ENCODE results near the gene ZMYM2. TPM values are rescaled to one million over a fixed set of nuclear protein-coding genes. Genes with fewer than 3 reads are reported as not detected.

Gene ZMYM2
- 10 to 100 TPM; 17.1 to 35.2 (median 25.9) TPM for total RNA-seq
- long read RNA-seq, partial matches to known transcripts, result 0 of 3 reads
- long read RNA-seq, other reads (novel, unspliced or antisense), result 3 of 3 reads

DNA sequence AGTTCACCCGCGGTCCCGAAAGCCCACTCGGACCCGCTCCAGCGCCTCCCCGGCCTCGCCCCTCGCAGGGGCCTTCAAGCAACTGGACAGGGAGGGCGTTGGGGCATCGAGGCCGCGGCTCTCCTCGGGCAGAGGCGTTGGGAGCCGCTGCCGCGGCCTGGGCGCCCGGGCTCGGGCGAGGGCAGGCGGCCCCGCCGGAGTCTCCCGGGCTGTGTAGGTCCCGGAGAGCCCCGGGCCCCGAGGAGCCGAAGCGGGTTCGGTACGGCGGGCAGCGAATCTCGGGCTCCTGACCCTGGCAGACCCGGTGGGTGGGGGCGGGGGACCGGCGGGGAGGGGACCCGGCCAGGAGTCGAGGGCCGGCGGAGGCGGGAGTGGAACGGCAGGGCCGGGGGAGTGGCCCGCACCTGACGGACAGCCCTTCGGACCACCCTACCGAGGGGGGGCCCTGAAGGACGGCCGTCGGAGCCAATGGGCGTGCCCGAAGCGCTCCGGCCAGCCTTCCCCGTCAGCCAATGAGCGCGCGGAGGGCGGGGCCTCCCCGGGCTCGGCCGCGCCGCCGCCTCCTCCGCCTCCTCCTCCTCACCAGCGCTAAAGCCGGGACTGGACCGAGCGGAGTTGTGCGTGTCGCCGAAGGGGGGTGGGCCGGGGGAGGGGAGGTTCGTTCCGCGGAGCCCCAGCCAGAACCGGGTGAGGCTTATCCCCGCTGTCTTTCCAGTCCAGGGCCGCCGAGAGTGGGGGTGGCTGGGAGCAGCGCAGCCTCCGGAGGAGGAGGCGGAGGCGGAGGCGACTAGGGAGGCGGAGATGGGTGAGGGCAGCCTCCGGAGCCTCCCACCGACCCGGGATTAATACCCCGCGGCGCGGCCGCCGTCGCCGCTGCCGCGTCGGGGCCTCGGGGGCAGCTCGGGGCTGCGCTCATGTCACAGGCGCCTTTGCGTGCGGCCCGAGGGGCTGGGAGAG lies at the start of gene ZMYM2:
Gene ZMYM2 (plus strand): TSS at position 573 of the 957 bp plus-strand sequence. CDS start 34,346 bp downstream, outside the sequence.
- H3K36me3 ChIP-seq, result peaks cover 0 to 6% (median 0%) of the 10 kb centered on the region in 4 donors
- peak; percentile 100 for DNase-seq
- intact Hi-C loops (cut with DNase I), result no loop called here
- no peaks in the 10 kb centered on the region for H3K27me3 ChIP-seq
- peak within 1 kb of the TSS; percentile 93 to 95 (median 95) for H3K27ac ChIP-seq
- peak within 1 kb of the TSS; percentile 73 to 76 (median 74) for H3K4me3 ChIP-seq
- peak; percentile 90 to 97 (median 92) for ATAC-seq
- TF ChIP-seq POLR2A (IDR thresholded peaks at IDR 0.05) (peak; percentile 74), CTCF (IDR thresholded peaks at IDR 0.05) (no peak)
- no CpG with 5 or more reads among the region's 112 CpGs for WGBS (ENCODE audit: insufficient coverage, low coverage, low lambda C conversion rate, missing lambda C conversion rate)
- peaks cover 0 to 30% (median 5%) of the 10 kb centered on the region in 4 donors for H3K4me1 ChIP-seq
- H3K9me3 ChIP-seq, result no peaks in the 10 kb centered on the region

GRCh38 chr13:19910336-19911072 lies 48.0 kb upstream of the ZMYM2 start:
- intact Hi-C loops (cut with DNase I), result no loop called here
- no peaks in the 10 kb centered on the region for H3K9me3 ChIP-seq
- no peak overlapping the region for H3K27ac ChIP-seq
- WGBS (ENCODE audit: insufficient coverage, low coverage, low lambda C conversion rate, missing lambda C conversion rate), result 75% methylated on average over 9 of the region's 9 CpGs
- no peaks in the 10 kb centered on the region for H3K4me1 ChIP-seq
- H3K4me3 ChIP-seq, result no peak overlapping the region
- no peaks in the 10 kb centered on the region for H3K27me3 ChIP-seq
- H3K36me3 ChIP-seq, result no peaks in the 10 kb centered on the region
- ATAC-seq (no peak), DNase-seq (no peak)
- no peak for TF ChIP-seq CTCF (IDR thresholded peaks at IDR 0.05)
- no peak for TF ChIP-seq POLR2A (IDR thresholded peaks at IDR 0.05)

GRCh38 chr13:19927117-19927748 lies 31.3 kb upstream of the ZMYM2 start:
- intact Hi-C loops (cut with DNase I), result no loop called here
- no peak overlapping the region for H3K27ac ChIP-seq
- no peak overlapping the region for H3K4me3 ChIP-seq
- no peaks in the 10 kb centered on the region for H3K36me3 ChIP-seq
- no peaks in the 10 kb centered on the region for H3K4me1 ChIP-seq
- ATAC-seq, result peak; percentile 76 to 88 (median 82)
- TF ChIP-seq CTCF (IDR thresholded peaks at IDR 0.05) (peak; percentile 57 to 70 (median 59)), POLR2A (IDR thresholded peaks at IDR 0.05) (no peak)
- no peak for DNase-seq
- WGBS (ENCODE audit: insufficient coverage, low coverage, low lambda C conversion rate, missing lambda C conversion rate), result 30% methylated on average over 4 of the region's 4 CpGs
- no peaks in the 10 kb centered on the region for H3K27me3 ChIP-seq
- H3K9me3 ChIP-seq, result no peaks in the 10 kb centered on the region

GRCh38 chr13:19940106-19940505 lies 18.4 kb upstream of the ZMYM2 start:
- intact Hi-C loops (cut with DNase I), result no loop called here
- H3K36me3 ChIP-seq, result no peaks in the 10 kb centered on the region
- no peaks in the 10 kb centered on the region for H3K4me1 ChIP-seq
- H3K9me3 ChIP-seq, result no peaks in the 10 kb centered on the region
- no peak overlapping the region for H3K27ac ChIP-seq
- ATAC-seq (no peak), DNase-seq (no peak)
- H3K4me3 ChIP-seq, result no peak overlapping the region
- no peak for TF ChIP-seq CTCF (IDR thresholded peaks at IDR 0.05)
- no peak for TF ChIP-seq POLR2A (IDR thresholded peaks at IDR 0.05)
- 100% methylated on average over 1 of the region's 1 CpG for WGBS (ENCODE audit: insufficient coverage, low coverage, low lambda C conversion rate, missing lambda C conversion rate)
- H3K27me3 ChIP-seq, result no peaks in the 10 kb centered on the region
